HG03457 (cell line): ENCODE results near the gene RGPD8.
"Not testable (repeated sequence)": the region's sequence is repeated elsewhere in the genome, so short reads cannot be mapped to it uniquely, and the experiment has no call there.

Experiments used
- ATAC-seq: cut with Tn5 transposase; IDR thresholded peaks from one replicate; pipeline ENCODE4 v1.9.1; 2021; ENCODE audit warnings: moderate number of reproducible peaks; ENCODE audit not compliant: unreplicated experiment

The RGPD8 gene

GRCh38 chr2:112435716-112436431, 2.4 kb upstream of the RGPD8 start:
- ATAC-seq, result not testable (repeated sequence)

DNA sequence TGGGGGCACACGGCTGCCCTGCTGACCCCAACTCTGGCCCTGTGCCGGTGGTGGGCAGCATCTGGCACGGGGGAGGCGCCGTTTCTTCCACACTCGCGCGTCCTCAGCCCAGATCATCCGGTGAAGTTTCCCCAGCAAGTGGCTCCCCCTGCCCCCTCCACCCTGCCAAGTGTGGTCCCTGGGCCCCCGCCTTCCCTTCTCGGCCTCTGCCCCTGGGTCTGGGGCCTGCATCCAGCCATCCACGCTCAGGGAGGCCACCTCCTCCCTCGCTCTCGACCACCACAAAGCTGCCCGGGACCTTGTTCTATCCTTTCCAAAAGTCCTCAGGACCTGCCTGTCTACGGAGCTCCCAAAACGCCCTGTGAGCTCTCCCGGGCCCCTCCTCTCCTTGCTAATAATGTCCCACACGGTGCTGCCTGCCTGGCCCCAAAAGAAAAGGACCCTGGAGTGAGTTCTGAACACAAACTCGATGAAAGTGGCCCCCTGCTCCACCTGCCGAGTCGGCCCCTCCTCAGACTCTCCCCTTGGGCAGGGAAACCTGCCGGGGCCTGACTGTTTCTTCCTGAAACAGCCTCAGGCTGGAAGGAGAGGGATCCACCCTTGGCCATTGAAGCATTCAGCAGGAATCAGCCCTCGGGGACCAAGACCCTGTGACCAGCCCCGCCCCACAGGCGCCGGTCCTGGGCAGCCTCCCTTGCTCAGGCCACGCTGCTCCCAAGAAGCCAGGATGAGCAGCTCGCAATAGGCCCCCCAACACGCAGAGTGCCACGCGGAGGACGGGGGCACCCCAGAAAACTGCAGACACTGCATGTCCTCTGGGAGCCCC, 1.7 kb upstream of the RGPD8 start:
- ATAC-seq, result not testable (repeated sequence)

DNA sequence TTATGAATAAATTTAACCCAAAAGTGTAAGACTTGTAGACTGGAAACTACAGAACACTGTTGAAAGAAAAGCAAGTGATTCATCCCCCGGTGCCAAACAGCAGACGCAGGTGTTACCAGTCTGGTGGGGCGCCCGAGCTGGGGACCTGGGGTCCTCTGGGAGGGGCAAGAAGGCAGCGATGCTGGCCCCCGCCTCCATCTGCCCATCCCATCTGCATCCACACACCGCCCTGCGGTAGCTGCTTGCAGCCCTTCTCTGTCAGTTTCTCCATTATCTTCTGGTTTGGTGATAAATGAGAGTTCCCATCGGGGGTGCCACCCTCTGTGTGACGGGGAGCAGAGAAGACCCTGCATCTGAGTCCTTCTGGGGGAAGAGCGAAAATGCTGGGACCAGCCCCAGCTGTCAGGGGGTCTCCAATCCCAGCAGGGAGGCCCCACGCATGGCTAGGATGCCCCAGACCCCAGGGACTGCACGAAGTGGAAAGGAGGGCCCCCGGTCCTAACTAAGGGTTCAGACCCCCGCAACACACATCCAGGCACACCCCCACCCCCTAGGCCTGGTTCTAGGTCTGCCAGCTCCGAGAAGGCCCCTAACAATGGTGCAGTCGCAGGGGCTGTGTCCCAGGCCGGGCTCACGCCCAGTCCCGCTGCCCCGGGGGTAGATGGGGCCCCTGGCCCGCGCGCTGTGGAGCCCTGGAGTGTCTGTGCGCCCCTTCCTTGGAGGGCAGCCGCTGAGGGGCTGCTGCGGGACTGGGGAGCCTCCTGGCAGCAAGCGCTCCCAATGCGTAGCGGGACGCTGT, 686 bp upstream of the RGPD8 start:
- ATAC-seq, result no peak

- ATAC-seq, result not testable (repeated sequence)
Observed at GRCh38 chr2:112432735-112433479, 538 bp downstream of the RGPD8 start.

DNA sequence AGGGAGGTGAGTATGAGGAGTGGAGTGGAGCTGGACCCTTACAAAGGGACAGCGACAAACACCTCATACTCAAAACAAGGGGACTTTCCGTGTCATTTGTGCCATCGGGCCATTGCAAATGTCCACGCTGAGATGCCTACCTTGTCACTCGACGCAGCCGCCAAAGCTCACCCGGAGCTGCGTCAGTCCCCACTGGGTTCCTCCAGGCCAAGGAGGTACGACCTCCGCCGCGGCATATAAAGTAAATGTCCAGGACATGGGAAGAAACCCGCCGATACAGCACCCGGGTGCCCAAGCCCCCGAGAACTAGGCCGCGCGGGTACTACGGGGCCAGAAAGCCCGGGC, 1.1 kb downstream of the RGPD8 start:
- not testable (repeated sequence) for ATAC-seq

- not testable (repeated sequence) for ATAC-seq
Observed at GRCh38 chr2:112431587-112432295, 1.7 kb downstream of the RGPD8 start.

GRCh38 chr2:112424553-112424952, 8.9 kb downstream of the RGPD8 start:
- not testable (repeated sequence) for ATAC-seq

GRCh38 chr2:112416860-112417259, 16.6 kb downstream of the RGPD8 start:
- not testable (repeated sequence) for ATAC-seq

- not testable (repeated sequence) for ATAC-seq
Observed at GRCh38 chr2:112360055-112360454, 73.4 kb downstream of the RGPD8 start.

- ATAC-seq, result not testable (repeated sequence)
Observed at GRCh38 chr2:112354335-112354734, 79.1 kb downstream of the RGPD8 start.

DNA sequence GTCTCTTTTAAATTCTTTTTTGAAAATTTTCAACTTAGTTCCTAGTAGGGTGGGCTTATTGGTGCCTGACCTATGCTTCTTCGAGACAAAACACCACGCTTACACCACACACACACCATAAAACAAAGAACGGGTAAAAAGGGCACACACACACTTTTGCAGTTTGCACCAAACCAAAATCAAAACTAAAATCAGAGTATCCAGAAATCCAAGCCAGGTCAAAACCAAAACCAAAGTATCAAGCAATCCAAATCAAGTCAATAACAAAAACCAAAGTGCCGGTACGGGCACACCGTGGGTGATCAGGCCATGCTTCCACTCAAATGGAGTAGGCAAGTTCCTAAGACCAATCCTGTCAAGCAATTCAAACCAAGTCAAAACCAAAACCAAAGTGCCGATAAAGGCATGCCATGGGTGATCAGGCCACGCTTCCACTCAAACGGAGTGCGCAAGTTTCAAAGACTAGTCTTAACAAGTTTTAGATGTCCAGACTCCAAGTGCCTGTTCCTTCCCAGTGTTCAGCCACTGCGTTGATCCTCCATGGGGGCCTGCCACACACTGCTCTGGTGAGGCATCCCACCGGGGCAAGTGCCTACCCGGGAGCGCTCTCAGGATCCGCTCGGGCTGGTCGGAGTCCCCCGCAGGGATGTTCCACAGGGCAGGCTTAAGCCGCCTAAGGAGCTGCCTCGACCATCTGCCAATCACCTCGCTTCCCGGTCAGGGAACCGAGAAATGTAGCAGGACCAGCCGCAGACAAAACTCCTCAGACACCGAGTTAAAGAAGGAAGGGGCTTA, 80.4 kb downstream of the RGPD8 start:
- not testable (repeated sequence) for ATAC-seq

DNA sequence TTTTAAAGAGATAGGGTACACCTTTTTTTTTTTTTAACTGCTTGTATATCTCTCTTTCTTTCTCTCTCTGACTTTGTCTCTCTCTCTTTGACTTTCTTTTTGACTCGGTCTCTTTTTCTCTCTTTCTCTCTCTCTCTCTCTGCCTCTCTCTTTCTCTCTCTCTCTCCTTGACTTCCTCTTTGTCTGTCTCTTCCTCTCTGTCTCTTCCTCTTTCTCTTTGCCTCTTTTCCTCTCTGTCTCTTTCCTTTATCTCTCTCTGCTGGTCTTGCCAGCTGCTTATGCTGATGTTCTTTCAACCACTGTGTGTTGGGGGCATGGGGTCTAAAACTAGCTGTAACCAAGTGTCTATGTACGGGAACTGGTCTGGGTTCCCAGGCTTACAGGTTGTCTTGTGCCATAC, 81.2 kb downstream of the RGPD8 start:
- not testable (repeated sequence) for ATAC-seq

GRCh38 chr2:112345030-112346027, 88.1 kb downstream of the RGPD8 start:
- no peak for ATAC-seq

GRCh38 chr2:112343827-112344585, 89.4 kb downstream of the RGPD8 start:
- ATAC-seq, result no peak

DNA sequence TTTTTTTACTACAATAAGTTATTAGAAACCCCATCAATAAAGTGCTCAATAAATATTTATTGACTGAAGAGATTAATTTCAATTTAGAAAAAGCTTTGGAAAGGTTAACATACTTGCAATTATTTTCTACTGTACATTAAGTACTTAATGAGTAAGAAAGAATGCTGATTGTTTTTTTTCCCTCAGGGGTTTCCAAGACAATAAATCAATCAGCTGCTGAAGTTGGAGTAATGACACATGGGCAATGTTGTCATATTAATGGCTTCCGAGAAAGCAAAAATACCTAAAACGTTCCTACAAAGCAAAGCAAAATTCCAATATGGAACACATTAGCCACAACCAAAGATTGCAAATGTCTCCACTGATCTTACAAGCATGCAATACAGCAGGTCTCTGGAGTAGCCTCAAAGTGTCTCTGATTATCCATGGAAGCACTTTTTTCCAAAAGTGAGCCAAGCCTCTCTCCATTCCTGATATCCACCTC, 91.3 kb downstream of the RGPD8 start:
- ATAC-seq, result no peak

DNA sequence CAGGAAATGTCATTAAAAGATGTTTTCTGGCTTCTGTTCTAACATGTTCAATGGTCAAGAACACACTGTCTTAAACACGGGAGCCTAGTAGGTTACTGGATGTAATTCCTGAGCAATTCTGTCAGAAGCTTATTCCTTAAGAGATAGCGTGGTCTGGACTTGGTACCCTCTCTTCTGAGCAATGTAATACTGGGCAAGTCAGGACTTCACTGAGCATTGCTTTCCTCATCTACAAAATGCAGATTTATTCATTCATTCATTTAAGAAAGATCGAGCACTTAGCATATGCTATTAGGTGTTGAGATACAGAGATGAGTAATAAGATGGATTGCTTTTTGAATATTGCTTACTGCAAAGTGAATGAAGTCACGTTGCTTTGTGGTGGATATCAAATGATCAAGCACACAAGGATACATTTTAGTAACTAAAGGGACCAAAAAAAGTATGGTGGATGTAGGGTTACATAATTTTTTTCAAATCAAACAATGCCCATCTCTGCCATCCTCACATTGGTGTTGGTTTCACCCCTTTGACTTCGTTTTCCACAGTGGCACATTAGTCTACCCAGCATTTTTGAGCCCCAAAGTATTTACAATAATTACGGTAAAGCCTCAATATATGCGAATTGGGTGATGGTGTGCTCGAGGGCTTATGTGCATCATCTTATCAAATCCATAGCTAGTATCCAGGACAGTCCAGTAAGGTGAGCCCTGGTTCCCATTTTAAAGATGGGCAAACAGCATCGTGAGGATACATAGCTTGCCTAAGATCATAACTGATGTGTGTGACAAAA, 92.8 kb downstream of the RGPD8 start:
- no peak for ATAC-seq
